CD14-positive monocyte (primary cell): ENCODE data around the gene MRPL9. TPM values are rescaled to one million over a fixed set of nuclear protein-coding genes. Genes with fewer than 3 reads are reported as not detected.

Source experiments
- DNase-seq, 3 donors: peaks; one replicate each; pipeline ENCODE4 v3.0.0-alpha.2; 2011 to 2022
- H2AFZ ChIP-seq: 2 replicates; pipeline ENCODE4 v1.6.0; 2012; ENCODE audit warnings: mild to moderate bottlenecking, low read depth, low read length, inconsistent platforms; ENCODE audit not compliant: insufficient read depth, poor library complexity, severe bottlenecking
- H3K27ac ChIP-seq, 2 donors: 1 replicate in 1 of 2; 2 replicates in 1 of 2; pipeline ENCODE4 v1.5.1; 2012 to 2013; ENCODE audit warnings: low read length in 2 of 2, control low read depth in 1 of 2, inconsistent platforms in 1 of 2, low read depth in 1 of 2, mild to moderate bottlenecking in 1 of 2
- H3K27me3 ChIP-seq, 2 donors: one replicate each; pipeline versions ENCODE4 v1.6.0 to v1.6.1; 2011 to 2013; ENCODE audit warnings: low read length in 2 of 2; ENCODE audit not compliant: control insufficient read depth in 2 of 2, insufficient read depth in 2 of 2
- H3K36me3 ChIP-seq, 2 donors: replicated peaks in 1 of 2; 1 replicate in 1 of 2; 2 replicates in 1 of 2; pipeline versions ENCODE4 v1.5.1 to v1.6.1; 2012 to 2013; ENCODE audit warnings: low read length in 2 of 2, control low read depth in 1 of 2, inconsistent platforms in 1 of 2, mild to moderate bottlenecking in 1 of 2; ENCODE audit not compliant: insufficient read depth in 2 of 2, control insufficient read depth in 1 of 2
- H3K4me1 ChIP-seq, 2 donors: 1 replicate in 1 of 2; 2 replicates in 1 of 2; pipeline versions ENCODE4 v1.5.1 to v1.6.1; 2012 to 2013; ENCODE audit warnings: low read length in 2 of 2, control low read depth in 1 of 2, inconsistent platforms in 1 of 2, mild to moderate bottlenecking in 1 of 2, moderate library complexity in 1 of 2; ENCODE audit not compliant: insufficient read depth in 2 of 2, control insufficient read depth in 1 of 2
- H3K4me2 ChIP-seq: replicated peaks from 2 replicates; pipeline ENCODE3; 2012; ENCODE audit warnings: low read length, moderate library complexity, mild to moderate bottlenecking; ENCODE audit not compliant: poor library complexity, severe bottlenecking; ENCODE audit errors: extremely low read depth
- H3K4me3 ChIP-seq, 3 experiments: fragments of 200-600 bp in 1 of 3; sonication (generic) in 1 of 3; replicated peaks in 1 of 3; 1 replicate in 2 of 3; 2 replicates in 1 of 3; pipeline ENCODE4 v1.5.1; 2011 to 2013; ENCODE audit warnings: low read length in 3 of 3, mild to moderate bottlenecking in 3 of 3, control low read depth in 2 of 3, low read depth in 2 of 3, inconsistent platforms in 1 of 3, moderate library complexity in 1 of 3
- H3K79me2 ChIP-seq: 2 replicates; pipeline ENCODE4 v1.6.0; 2012; ENCODE audit warnings: mild to moderate bottlenecking, control low read depth, inconsistent platforms, low read length, moderate library complexity; ENCODE audit not compliant: insufficient read depth
- H3K9ac ChIP-seq: 2 replicates; pipeline ENCODE4 v1.6.0; 2017; ENCODE audit warnings: low read length, mild to moderate bottlenecking; ENCODE audit not compliant: insufficient read depth, poor library complexity, severe bottlenecking
- H3K9me3 ChIP-seq, 2 donors: replicated peaks in 1 of 2; 1 replicate in 1 of 2; 2 replicates in 1 of 2; pipeline versions ENCODE4 v1.5.1 to v1.6.1; 2012 to 2013; ENCODE audit warnings: low read length in 2 of 2, control low read depth in 1 of 2; ENCODE audit not compliant: control insufficient read depth in 1 of 2, insufficient read depth in 1 of 2
- H4K20me1 ChIP-seq: 2 replicates; pipeline ENCODE4 v1.6.0; 2012; ENCODE audit warnings: mild to moderate bottlenecking, low read length, control low read depth, moderate library complexity; ENCODE audit not compliant: insufficient read depth
- H3K27ac Mint-ChIP-seq, 7 donors: one replicate each; pipeline ENCODE4 v1.8.0; 2020; ENCODE audit warnings: mild to moderate bottlenecking in 7 of 7, mixed read lengths in 7 of 7, moderate library complexity in 6 of 7, inconsistent platforms in 2 of 7
- H3K27me3 Mint-ChIP-seq, 3 donors: one replicate each; pipeline ENCODE4 v1.8.0; 2021 to 2022; ENCODE audit warnings: low read depth in 3 of 3, mild to moderate bottlenecking in 3 of 3, mixed read lengths in 3 of 3, moderate library complexity in 3 of 3, inconsistent platforms in 1 of 3
- H3K36me3 Mint-ChIP-seq, 2 donors: one replicate each; pipeline ENCODE4 v1.8.0; 2020; ENCODE audit warnings: mixed read lengths in 2 of 2, inconsistent platforms in 1 of 2, mild to moderate bottlenecking in 1 of 2
- H3K4me1 Mint-ChIP-seq: one replicate; pipeline ENCODE4 v1.8.0; 2020; ENCODE audit warnings: mild to moderate bottlenecking, mixed read lengths
- H3K4me3 Mint-ChIP-seq, 2 donors: one replicate each; pipeline ENCODE4 v1.8.0; 2020; ENCODE audit warnings: mild to moderate bottlenecking in 2 of 2, mixed read lengths in 2 of 2, moderate library complexity in 1 of 2
- H3K9me3 Mint-ChIP-seq, 7 donors: one replicate each; pipeline ENCODE4 v1.8.0; 2020 to 2022; ENCODE audit warnings: mixed read lengths in 7 of 7, mild to moderate bottlenecking in 6 of 7, moderate library complexity in 6 of 7, inconsistent platforms in 2 of 7
- CTCF ChIP-seq: fragments of 200-600 bp; IDR thresholded peaks from one replicate; pipeline ENCODE4 v1.8.0; 2022; ENCODE audit warnings: antibody characterized with exemption, mild to moderate bottlenecking
- WGBS: methylation state at CpG from one replicate; pipeline ENCODE4 v1.1.5; 2013; ENCODE audit warnings: missing lambda C conversion rate; ENCODE audit not compliant: insufficient coverage; 5-methylcytosine and 5-hydroxymethylcytosine counted together
- intact Hi-C, 2 donors: fragments of 100-400 bp; cut with micrococcal nuclease; formaldehyde crosslinking; loops; one replicate each; pipeline versions ENCODE4 v1.15.0 to v1.15.1; 2023
- polyA plus RNA-seq, 3 donors: library from polyadenylated mRNA; depleted of rRNA in 1 of 3; unstranded in 2 of 3; stranded (reverse) in 1 of 3; fragments of 300-500 nt in 2 of 3; fragments of >200 nt in 1 of 3; fragmentation: Illumina TruSeq in 2 of 3; gene quantifications; 1 replicate in 2 of 3; 2 replicates in 1 of 3; pipeline ENCODE4 v1.2.3, GENCODE V29; 2012 to 2021

The MRPL9 gene
- polyA plus RNA-seq, 3 donors: 25.6 to 56.6 (median 56.4) TPM

GRCh38 chr1:151720125-151720524 lies 43.2 kb downstream of the MRPL9 start:
- peak overlapping the region; percentile 75 for H2AFZ ChIP-seq
- Mint-ChIP-seq H3K4me3 (peak overlapping the region; percentile 84 to 94), H3K9me3 (peaks cover 0 to 14% (median 4%) of the 10 kb centered on the region in 7 donors), H3K27me3 (peaks cover 77 to 92% (median 90%) of the 10 kb centered on the region in 3 donors), H3K36me3 (peaks cover 4 to 6% of the 10 kb centered on the region in 2 donors), H3K27ac (no peak overlapping the region), H3K4me1 (peaks cover 30% of the 10 kb centered on the region)
- H3K36me3 ChIP-seq: no peaks in the 10 kb centered on the region
- H3K79me2 ChIP-seq: no peaks in the 10 kb centered on the region
- TF ChIP-seq CTCF: no peak
- peaks cover 57 to 83% of the 10 kb centered on the region in 2 donors for H3K27me3 ChIP-seq
- no peak overlapping the region for H3K9ac ChIP-seq
- no peaks in the 10 kb centered on the region for H4K20me1 ChIP-seq
- H3K9me3 ChIP-seq: no peaks in the 10 kb centered on the region
- no peak overlapping the region for H3K27ac ChIP-seq
- H3K4me1 ChIP-seq: peaks cover 18 to 22% of the 10 kb centered on the region in 2 donors
- peak overlapping the region; percentile 96 for H3K4me2 ChIP-seq
- peak overlapping the region in 2 of 3 experiments; percentile 80 to 81 for H3K4me3 ChIP-seq
- WGBS: 0% methylated on average over 1 of the region's 1 CpG
- no peak for DNase-seq
- intact Hi-C loops: no loop called here

- H3K27me3 ChIP-seq: peaks cover 51 to 82% of the 10 kb centered on the region in 2 donors
- H3K4me3 Mint-ChIP-seq: peak overlapping the region in 1 of 2 donors; percentile 9
- H3K4me1 ChIP-seq: peaks cover 18 to 22% of the 10 kb centered on the region in 2 donors
- DNase-seq: no peak
- WGBS: no CpG with 5 or more reads among the region's 4 CpGs
- H3K4me3 ChIP-seq: no peak overlapping the region
- H3K4me2 ChIP-seq: no peak overlapping the region
- H3K27me3 Mint-ChIP-seq: peaks cover 75 to 91% (median 91%) of the 10 kb centered on the region in 3 donors
- H3K9me3 Mint-ChIP-seq: peaks cover 0 to 14% (median 4%) of the 10 kb centered on the region in 7 donors
- no peaks in the 10 kb centered on the region for H3K79me2 ChIP-seq
- H3K36me3 ChIP-seq: no peaks in the 10 kb centered on the region
- H2AFZ ChIP-seq: no peak overlapping the region
- H3K9me3 ChIP-seq: no peaks in the 10 kb centered on the region
- intact Hi-C loops: no loop called here
- H3K36me3 Mint-ChIP-seq: peaks cover 4 to 6% of the 10 kb centered on the region in 2 donors
- H3K4me1 Mint-ChIP-seq: peaks cover 30% of the 10 kb centered on the region
- H3K27ac ChIP-seq: no peak overlapping the region
- H4K20me1 ChIP-seq: no peaks in the 10 kb centered on the region
- no peak overlapping the region for H3K9ac ChIP-seq
- no peak overlapping the region for H3K27ac Mint-ChIP-seq
- no peak for TF ChIP-seq CTCF
These were observed 44.6 kb downstream of the MRPL9 start for GRCh38 chr1:151718666-151719065.
